HG03103 (cell line): Measurements from ENCODE around the gene PDCL2.

Experiments used
- ATAC-seq: cut with Tn5 transposase; IDR thresholded peaks from one replicate; pipeline ENCODE4 v1.9.1; 2021; ENCODE audit warnings: low read depth; ENCODE audit not compliant: unreplicated experiment

PDCL2 gene

GRCh38 chr4:55543858-55544257 lies 48.2 kb downstream of the PDCL2 start:
- no peak for ATAC-seq

GRCh38 chr4:55540271-55540670 lies 51.8 kb downstream of the PDCL2 start:
- no peak for ATAC-seq

- no peak for ATAC-seq
Observed at GRCh38 chr4:55539658-55540057, 52.4 kb downstream of the PDCL2 start.

GRCh38 chr4:55538531-55538930 lies 53.5 kb downstream of the PDCL2 start:
- no peak for ATAC-seq

GRCh38 chr4:55534306-55534705 lies 57.7 kb downstream of the PDCL2 start:
- no peak for ATAC-seq

GRCh38 chr4:55530691-55531090 lies 61.4 kb downstream of the PDCL2 start:
- no peak for ATAC-seq

GRCh38 chr4:55530167-55530566 lies 61.9 kb downstream of the PDCL2 start:
- no peak for ATAC-seq

- ATAC-seq = no peak
Observed at GRCh38 chr4:55528491-55528890, 63.6 kb downstream of the PDCL2 start.

GRCh38 chr4:55524844-55525571 lies 67.0 kb downstream of the PDCL2 start:
- ATAC-seq = no peak

- no peak for ATAC-seq
Observed at GRCh38 chr4:55518442-55518841, 73.6 kb downstream of the PDCL2 start.

GRCh38 chr4:55517526-55518229 lies 74.4 kb downstream of the PDCL2 start:
- peak; percentile 63 for ATAC-seq

- no peak for ATAC-seq
Observed at GRCh38 chr4:55512922-55513571, 79.0 kb downstream of the PDCL2 start.

GRCh38 chr4:55512077-55512476 lies 80.0 kb downstream of the PDCL2 start:
- no peak for ATAC-seq

- ATAC-seq = no peak
Observed at GRCh38 chr4:55510685-55511084, 81.4 kb downstream of the PDCL2 start.

GRCh38 chr4:55509266-55509665 lies 82.8 kb downstream of the PDCL2 start:
- no peak for ATAC-seq

- ATAC-seq = no peak
Observed at GRCh38 chr4:55507612-55508011, 84.4 kb downstream of the PDCL2 start.
